HG03103 (cell line): Measurements from ENCODE around the gene EEFSEC.

Experiments
- ATAC-seq: cut with Tn5 transposase; IDR thresholded peaks from one replicate; pipeline ENCODE4 v1.9.1; 2021; ENCODE audit warnings: low read depth; ENCODE audit not compliant: unreplicated experiment

The EEFSEC gene

DNA sequence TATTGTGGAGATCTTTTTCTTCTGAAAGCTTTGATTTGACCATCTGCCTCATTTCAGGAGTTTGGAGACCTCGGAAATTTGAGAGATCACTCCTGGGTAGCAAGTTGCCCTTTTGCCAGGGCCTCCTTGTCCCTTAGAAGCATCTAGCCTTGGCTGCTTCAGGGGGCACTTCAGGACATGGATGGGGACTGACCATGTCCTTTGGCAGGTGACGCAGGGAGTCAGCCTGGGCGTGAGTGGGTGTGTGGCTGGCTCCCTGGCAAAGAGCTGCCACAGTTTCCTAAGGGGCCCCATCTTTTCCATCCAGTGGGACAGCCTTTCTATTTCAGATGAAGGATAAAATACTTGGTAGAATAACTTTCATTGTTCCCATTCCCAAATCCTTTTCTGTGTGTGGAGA is 27.6 kb downstream of the EEFSEC start:
- ATAC-seq, result no peak

DNA sequence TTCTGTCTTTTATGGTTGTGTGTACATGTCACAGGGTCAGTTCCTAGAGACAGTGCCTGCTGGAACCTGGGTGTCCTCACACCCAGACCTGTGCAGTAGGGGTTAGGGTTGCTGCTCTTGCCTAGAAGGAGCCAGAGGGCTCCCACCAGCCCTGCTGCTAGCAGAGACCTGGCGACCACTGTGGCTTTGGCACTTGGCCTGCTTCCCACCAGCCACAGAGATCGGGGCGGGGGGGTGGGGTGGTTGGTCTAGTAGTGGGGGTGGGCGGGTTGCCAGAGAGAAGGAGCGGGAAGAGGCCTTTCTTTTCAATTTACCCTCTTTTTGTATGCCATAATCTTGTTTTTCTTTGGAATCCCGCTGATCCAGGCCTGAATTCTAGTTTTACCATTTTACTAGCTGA is 29.4 kb downstream of the EEFSEC start:
- no peak for ATAC-seq

DNA sequence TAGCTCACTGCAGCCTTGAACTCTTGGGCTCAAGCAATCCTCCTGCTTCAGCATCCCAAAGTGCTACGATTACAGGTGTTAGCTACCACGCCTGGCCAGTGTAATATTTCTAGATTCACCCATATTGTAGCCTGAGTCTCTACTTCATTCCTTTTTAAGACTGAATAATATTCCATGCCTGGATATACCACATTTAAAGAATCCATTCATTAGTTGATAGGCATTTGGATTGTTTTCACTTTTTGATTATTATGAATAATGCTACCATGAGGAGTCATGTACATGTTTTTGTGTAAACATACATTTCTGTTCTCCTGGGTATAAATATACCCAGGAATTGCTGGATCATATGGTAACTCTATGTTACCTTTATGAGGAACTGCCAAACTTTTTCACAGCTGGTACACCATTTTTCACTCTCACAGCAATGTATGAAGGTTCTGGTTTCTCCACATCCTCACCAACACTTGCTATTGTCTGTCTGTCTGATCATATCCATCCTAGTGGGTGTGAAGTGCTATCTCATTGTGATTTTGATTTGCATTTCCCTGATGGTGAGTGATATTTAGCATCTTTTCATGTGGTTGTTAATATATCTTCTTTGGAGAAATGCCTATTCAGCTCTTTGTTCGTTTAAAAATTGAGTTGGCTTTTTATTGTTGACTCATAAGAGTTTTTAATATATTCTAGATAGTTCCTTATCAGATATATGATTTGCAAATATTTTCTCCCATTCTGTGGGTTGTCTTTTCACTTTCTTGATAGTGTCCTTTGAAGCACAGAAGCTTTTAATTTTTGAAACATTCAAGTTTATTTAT is 32.6 kb downstream of the EEFSEC start:
- no peak for ATAC-seq

DNA sequence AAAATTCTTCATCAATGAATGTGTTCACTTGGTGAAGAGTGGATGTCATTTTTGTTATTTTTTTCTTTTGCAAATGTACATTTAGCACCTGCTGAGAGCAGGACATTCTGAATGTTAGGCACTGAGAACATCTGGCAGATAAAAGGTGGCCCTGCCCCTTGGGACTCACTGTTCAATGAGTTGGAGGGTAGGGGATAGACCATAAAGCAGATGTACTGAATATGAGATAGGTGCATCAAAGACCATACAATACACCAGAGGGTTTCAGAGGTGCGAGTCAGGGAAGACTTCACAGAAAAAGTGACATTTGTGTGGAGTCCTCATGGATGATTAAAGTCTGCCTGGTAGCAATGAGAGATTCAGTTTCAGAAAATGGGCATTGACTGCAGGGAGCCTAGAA is 34.2 kb downstream of the EEFSEC start:
- no peak for ATAC-seq

DNA sequence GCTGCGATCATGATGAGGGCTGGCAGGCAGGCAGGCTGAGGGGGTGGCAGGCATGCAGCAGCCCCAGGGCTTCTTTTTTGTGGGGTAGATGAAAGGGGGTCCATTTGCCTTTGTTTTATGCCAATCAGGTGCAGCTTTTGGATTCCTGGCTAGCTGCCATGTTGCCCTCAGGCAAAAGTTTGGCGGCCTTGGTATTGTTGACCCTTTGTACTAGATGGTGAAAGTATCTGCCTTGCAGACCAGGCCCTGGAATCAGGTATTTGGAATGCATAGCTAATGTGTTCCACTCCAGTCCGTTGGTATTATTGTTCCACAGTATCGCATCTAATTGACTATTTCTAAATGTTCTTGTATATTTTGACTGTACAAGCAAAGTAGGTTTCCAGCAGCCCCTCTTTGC is 35.0 kb downstream of the EEFSEC start:
- no peak for ATAC-seq

DNA sequence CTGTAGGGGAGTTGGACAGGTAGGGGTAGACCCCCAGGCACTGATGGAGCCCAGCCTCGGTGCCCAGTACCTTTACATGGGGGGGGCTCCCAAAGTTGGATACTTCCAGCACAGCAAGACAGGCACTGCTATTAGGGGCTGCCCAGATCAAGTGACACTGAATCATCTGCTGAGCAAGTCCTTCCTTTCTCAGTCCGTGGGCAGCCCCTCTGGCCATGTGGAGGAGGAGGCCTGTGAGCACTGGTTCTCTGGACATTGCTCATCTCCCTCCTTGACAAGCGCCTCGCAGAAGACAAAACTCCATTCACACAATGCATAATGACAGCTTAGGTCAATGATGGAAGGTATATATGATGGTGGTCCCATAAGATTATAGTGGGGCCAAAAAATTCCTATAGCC is 35.7 kb downstream of the EEFSEC start:
- no peak for ATAC-seq

DNA sequence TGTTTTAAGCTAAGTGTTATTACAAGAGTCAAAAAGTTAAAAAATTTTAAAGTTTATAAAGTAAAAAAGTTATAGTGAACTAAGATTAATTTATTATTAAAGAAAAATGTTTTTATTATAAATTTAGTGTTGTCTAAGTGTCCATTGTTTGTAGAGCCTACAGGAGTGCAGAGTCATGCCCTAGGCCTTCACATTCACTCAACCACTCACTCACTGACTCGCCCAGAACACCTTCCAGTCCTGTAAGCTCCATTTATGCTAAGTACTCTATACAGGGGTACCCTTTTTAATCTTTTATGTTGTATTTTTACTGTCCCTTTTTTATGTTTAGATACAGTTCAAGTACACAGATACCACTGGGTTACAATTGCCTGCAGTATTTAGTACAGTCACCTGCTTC is 37.2 kb downstream of the EEFSEC start:
- no peak for ATAC-seq

DNA sequence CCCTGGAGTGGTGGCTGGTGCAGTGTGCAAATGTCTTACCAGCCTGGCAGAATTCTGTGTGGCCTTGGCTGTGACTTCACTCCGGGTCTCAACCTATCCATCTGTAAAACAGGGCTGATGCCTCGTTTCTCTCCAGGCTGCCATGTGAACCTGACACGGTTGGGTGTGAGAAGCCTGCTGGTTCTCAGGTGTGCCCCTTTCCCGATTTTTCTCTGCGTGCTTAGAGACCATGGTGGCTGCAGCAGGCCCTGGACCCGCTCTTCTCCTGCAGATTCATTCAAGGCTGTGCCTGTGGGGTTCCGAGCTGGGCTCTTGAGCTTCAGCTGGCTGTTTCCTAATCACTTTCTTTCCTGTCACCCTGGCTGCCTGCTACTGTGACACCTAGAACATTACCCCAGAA is 38.9 kb downstream of the EEFSEC start:
- no peak for ATAC-seq

DNA sequence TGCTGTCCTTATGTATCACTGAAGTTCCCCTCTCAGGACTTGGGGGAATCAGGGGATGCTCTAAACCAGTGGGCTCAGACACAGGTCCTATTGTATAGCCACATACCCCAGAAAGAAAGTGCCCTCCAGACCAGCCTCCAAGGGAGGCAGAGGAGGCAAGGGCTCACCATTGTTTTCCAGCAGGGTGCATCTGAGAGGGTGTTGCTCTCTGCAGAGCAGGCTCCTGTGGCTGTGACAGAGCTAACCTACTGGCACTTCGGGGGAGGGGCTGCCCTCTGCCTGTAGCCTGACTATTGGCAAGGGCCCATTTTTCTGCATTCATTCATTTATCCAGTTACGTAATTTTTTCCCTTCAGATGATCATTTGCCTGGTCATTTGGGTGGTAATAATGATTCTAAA is 39.9 kb downstream of the EEFSEC start:
- no peak for ATAC-seq

DNA sequence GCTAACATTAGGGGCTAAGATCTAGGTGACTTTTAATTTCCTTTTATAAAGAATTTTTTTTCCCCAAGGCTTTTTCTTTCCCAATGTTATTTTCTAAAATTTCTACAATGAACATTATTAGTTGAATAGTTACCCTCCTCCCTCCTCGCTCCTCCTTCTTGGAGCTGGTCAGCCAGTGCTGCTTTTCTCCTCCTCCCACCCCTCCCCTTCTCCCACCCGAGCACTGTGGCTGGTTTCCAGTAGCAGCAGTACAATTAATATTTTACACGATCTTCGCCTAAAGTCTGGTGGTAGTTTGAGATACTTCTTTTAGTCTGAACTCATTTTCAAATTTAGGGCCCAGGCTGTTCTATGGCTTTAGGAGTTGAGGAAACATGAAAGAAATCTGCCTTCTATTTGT is 41.6 kb downstream of the EEFSEC start:
- ATAC-seq, result no peak

DNA sequence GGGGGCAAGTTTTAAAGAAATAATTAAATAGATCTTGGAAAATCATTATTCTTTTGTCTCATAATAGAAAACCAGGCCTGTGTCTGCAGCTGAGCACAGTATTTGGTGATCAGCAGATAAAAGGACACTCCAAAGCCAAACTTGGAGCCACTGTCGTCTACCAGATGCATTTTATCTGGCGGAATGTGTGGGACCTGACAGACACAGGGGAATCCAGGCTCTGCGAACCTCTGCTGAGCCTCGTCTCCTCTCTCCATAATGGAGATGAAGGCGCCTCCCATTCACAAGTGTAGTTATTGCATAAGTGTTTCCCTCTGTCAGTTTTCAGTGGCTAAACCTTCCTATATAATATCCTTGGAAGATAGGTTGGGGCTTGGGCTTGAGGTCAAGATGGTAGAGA is 42.1 kb downstream of the EEFSEC start:
- ATAC-seq, result no peak

DNA sequence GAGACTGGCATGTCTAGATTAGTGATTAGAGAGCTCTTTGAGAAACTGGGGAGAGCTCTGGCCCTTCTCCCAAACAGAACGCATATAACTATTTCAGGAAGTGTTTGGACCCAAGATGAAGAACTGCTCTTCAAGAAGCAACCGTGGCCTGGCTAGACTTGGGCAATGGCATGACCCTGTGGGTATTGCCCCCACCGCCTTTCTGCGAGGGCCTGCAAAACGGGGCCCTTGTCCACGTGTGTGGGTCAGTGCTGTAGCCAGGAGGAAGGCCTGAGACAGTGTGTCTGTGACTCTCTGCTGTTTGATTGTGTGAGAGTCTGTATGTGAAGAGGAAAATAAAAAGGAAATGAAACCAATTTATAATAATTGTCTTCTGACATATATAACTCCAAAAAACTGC is 42.5 kb downstream of the EEFSEC start:
- no peak for ATAC-seq

DNA sequence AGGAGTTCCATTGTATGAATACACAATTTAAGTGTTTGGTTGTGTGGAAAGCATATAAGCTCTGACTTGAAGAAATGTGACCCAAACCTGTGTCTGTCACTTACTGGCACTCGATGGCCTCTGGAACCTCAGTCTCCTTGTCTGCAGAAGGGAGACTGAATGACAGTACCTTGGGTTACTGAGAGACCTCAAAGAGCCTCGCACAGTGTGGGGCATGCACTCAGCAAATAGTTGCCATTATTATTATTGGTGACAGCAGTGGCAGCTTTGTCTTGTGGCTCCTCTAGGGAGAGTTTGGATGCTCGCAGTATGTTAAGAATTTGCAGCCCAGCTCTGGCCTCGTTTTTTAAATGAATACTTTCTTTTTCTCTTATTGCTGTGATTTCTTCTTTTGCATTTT is 43.4 kb downstream of the EEFSEC start:
- no peak for ATAC-seq

DNA sequence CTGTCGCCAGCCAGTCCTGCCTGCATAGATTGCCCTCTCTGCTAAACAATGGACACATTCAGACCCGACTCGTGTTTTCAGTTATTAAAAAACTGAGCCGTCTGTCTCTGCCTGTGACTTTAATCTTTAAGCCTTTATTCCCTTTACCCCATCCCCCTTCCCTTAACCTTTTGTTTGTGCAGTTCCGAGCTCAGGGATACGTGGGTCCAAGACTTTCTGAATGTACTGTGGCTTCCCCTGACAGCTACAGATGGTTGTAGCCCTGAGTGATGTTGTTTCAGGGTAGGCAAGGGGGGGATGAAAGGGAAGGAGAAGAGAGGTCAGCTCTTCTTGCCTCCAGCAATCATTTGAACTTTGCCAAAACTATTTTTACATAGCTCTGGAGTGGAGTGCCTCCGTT is 44.6 kb downstream of the EEFSEC start:
- ATAC-seq, result no peak

DNA sequence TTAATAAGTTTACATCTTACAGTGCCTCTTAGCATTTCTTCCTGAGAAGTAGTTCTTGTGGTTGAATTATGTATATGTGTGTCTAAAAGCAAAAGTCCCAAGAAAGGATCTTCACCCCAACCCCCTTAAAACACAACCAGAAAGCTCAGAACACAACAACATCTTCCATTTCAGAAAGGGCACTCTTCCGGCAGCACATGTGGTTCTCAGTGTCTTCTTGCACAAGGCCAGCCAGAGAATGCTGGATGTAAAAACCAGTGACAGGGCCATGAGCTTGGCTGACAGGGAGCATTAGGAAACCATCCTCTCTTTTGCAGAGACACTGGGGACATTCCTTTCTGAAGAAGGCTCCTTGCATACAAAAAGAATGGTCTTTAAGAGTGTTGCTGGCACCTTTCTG is 45.0 kb downstream of the EEFSEC start:
- ATAC-seq, result no peak

DNA sequence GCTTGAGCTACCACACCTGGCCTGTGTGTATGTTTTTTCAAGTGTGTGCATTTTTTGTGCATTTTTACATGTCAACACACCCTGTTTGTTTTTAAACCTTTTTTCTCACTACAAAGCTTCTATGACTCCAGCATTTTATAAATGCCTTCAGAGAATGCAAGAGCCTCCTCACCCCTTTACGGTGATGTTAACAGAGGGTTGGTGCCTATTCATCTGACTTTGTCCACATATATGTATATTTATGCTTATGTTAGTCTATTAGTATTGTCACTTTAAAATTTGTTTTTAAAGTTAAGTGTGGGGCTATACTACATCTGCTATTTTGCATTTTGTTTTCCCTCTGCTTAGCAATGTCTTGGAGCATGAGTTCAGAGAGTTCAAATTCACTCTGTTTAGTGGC is 45.8 kb downstream of the EEFSEC start:
- ATAC-seq, result no peak

DNA sequence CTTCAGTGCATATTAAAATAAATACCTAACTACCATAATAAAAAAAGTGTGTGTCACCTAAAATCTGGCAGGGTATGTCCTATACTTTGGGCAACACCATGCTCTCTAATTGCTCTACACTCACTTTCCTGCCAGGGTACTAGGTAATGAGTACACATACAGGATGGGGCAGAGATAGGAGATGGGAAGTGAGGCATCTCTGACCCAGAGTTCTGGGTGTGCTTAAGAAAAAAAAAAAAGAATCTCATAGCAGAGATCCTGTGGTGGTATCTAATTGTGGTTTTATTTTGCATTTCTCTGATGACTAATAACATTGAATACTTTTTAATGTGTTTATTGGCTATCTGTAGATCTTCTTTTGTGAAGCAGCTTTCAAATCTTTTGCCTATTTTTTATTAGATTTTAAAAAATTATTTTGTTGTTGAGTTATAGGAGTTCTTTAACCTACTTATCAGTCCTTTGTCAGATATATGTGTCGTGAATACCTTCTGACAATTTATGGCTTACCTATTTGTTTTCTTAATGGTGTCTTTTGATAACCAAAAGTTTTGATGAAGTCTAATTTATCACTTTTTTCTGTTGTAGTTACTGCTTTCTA is 48.0 kb downstream of the EEFSEC start:
- no peak for ATAC-seq

DNA sequence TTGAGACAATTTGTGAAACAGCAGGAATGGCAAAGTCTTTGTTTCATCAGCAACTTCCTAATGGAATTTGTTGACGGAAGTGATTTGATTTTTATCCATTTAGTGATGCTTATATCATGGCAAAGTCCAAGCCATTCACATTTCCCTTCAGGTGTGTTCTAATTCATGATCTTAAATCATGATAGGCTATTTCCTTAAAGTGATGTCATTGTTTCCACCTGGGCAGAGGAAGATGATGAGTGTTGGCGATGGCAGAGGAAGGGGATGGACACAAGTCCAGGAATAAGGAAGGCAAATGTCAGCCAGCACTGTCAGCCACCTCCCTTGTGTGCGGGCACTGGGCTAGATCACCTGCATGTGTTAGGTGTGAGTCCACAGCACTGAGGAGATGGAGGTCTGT is 49.9 kb downstream of the EEFSEC start:
- no peak for ATAC-seq

DNA sequence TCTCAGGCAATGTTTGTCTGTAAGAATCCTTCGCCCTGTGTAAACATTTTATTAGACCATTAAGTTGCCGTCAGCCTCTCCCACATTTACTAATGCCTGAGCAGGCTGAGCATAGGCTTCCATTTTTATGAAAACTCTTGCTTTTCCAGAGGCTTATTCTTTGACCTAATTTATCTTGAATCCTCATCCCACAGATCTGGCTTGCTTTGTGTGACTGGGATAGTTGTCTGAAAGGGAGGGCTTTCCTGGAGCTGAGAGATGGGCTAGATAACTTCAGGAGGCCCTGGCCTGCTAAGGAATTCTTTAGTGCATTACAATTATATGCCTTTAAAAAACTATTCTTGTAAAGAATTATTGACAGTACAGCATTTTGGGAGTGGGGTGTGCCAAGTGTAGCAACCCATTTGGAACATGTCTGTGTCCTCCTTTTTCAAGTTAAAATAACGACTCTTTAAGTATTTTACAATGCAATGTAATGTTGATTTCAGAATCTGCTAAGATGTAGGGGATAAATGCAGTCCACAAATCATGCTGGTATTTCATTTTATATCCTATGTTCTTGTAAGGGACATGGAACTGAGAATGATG is 52.4 kb downstream of the EEFSEC start:
- ATAC-seq, result no peak

DNA sequence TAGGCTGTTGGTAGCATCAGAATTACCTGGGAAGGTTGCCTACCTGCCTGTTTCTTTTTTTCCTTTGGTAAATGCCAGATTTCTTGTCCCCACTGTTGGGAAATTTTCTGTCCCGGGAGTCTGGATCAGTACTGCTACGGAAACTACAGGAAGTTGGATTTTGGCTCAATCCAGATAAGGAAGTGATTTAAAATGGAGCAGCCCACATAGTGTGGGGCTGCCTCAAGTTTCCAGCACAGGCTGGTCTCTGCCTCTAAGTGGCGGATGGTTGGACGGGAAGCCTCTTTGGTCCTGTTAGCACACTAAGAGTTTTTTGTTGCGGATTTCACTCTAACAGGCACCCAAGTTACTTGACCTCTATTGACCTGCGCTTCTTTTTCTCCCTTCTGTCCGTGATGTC is 54.7 kb downstream of the EEFSEC start:
- no peak for ATAC-seq

DNA sequence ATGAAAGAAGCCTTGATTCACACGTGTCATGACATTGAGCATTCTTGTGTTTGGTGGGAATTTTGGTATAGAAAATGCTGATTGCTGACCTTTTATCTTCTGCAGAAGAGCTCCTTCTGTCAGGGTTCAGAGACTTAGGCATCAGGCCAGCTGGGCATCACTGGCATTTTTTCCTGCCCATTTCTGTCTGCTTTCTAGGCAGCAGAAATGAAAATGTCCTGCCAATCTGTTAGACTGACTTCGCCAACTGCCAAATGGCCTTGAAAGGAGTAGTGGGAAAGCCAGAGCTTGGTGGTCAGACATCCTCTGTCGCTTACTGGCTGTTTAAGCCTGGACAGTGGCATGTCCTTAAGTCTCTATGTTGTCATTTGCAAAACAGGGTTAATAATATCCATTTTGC is 57.4 kb downstream of the EEFSEC start:
- ATAC-seq, result no peak

DNA sequence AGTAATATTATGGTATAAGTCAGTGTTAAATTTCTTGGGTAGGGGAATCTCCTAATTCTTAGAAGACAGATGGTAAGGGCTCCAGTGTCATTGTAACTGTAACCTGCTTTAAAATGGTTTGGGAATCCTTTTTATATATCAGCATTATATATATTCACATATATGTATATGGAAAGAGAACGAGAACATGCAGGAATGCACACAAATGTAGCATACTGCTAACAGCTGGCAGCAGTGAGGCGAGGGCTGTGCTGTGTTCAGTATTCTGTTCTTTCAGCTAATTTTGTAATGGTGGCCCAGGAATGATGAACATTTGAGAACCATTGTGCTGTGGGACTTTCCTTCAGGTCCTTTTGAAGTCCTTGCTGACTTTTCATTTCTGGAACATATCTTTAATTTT is 60.8 kb downstream of the EEFSEC start:
- ATAC-seq, result no peak
